HG03439 (cell line): Measurements from ENCODE around the gene PMM1.
A peak's percentile ranks its signal among the peaks of the same experiment; 100 is the strongest.
"Not testable (repeated sequence)": the region's sequence is repeated elsewhere in the genome, so short reads cannot be mapped to it uniquely, and the experiment has no call there.

Experiments used
- ATAC-seq: cut with Tn5 transposase; IDR thresholded peaks from one replicate; pipeline ENCODE4 v1.9.1; 2021; ENCODE audit warnings: mild to moderate bottlenecking, moderate library complexity; ENCODE audit not compliant: unreplicated experiment

Gene PMM1

GRCh38 chr22:41589391-41590241 is at the start of gene PMM1:
TSS of gene PMM1 (minus strand) at chr22:41589840. CDS start at chr22:41589805, 35 bp downstream.
- ATAC-seq = peak; percentile 90

- no peak for ATAC-seq
Observed at GRCh38 chr22:41638748-41639147, 49.1 kb upstream of the PMM1 start.

GRCh38 chr22:41638124-41638523 is 48.5 kb upstream of the PMM1 start:
- no peak for ATAC-seq

- not testable (repeated sequence) for ATAC-seq
Observed at GRCh38 chr22:41637623-41638022, 48.0 kb upstream of the PMM1 start.

- no peak for ATAC-seq
Observed at GRCh38 chr22:41636467-41636866, 46.8 kb upstream of the PMM1 start.

GRCh38 chr22:41634610-41635009 is 45.0 kb upstream of the PMM1 start:
- ATAC-seq = not testable (repeated sequence)

- ATAC-seq = not testable (repeated sequence)
Observed at GRCh38 chr22:41631615-41632014, 42.0 kb upstream of the PMM1 start.

- not testable (repeated sequence) for ATAC-seq
Observed at GRCh38 chr22:41631115-41631514, 41.5 kb upstream of the PMM1 start.

- no peak for ATAC-seq
Observed at GRCh38 chr22:41625577-41625976, 35.9 kb upstream of the PMM1 start.

- no peak for ATAC-seq
Observed at GRCh38 chr22:41621911-41622179, 32.2 kb upstream of the PMM1 start.

GRCh38 chr22:41621099-41621910 is 31.7 kb upstream of the PMM1 start, which contains the start of gene XRCC6:
TSS of gene XRCC6 (plus strand) at chr22:41621295. CDS start at chr22:41622005, 710 bp downstream.
- peak; percentile 80 for ATAC-seq

- peak; percentile 19 for ATAC-seq
Observed at GRCh38 chr22:41620589-41621098, 31.0 kb upstream of the PMM1 start, which contains the start of gene DESI1. TSS of gene DESI1 (minus strand) at chr22:41621043. CDS start at chr22:41620839, 204 bp downstream.

GRCh38 chr22:41619979-41620588 is 30.4 kb upstream of the PMM1 start:
- peak; percentile 13 for ATAC-seq

- no peak for ATAC-seq
Observed at GRCh38 chr22:41613456-41613855, 23.8 kb upstream of the PMM1 start.

- no peak for ATAC-seq
Observed at GRCh38 chr22:41612603-41613306, 23.1 kb upstream of the PMM1 start.

- no peak for ATAC-seq
Observed at GRCh38 chr22:41608386-41608785, 18.7 kb upstream of the PMM1 start.

- ATAC-seq = peak; percentile 81
Observed at GRCh38 chr22:41603873-41604332, 14.3 kb upstream of the PMM1 start.

- no peak for ATAC-seq
Observed at GRCh38 chr22:41600976-41601375, 11.3 kb upstream of the PMM1 start.

GRCh38 chr22:41598891-41599635 is 9.4 kb upstream of the PMM1 start:
- no peak for ATAC-seq

- ATAC-seq = no peak
Observed at GRCh38 chr22:41598081-41598480, 8.4 kb upstream of the PMM1 start.
